RWPE2 (cell line): ENCODE data around the gene FCHO1.
A peak's percentile ranks its signal among the peaks of the same experiment; 100 is the strongest.

ENCODE experiments used
- ATAC-seq: fragments of 200-7000 bp; cut with Tn5 transposase; 3 replicates; pipeline ENCODE4 v1.9.1; 2021; ENCODE audit warnings: low read depth
- DNase-seq: peaks from one replicate; pipeline ENCODE4 v3.0.0-alpha.2; 2020; ENCODE audit warnings: low spot score
- H3K27ac ChIP-seq: fragments of 450-650 bp; 2 replicates; pipeline ENCODE4 v1.5.1; 2017; ENCODE audit warnings: mild to moderate bottlenecking; ENCODE audit not compliant: poor library complexity, severe bottlenecking
- H3K27me3 ChIP-seq: fragments of 250-450 bp; sonication (Bioruptor Pico); 2 replicates; pipeline ENCODE4 v1.5.1; 2021; ENCODE audit warnings: mild to moderate bottlenecking, moderate library complexity; ENCODE audit not compliant: insufficient read depth, poor library complexity, severe bottlenecking
- H3K36me3 ChIP-seq: fragments of 250-450 bp; sonication (Bioruptor Pico); 2 replicates; pipeline ENCODE4 v1.5.1; 2020; ENCODE audit warnings: low read depth, mild to moderate bottlenecking, moderate library complexity
- H3K4me1 ChIP-seq: fragments of 250-450 bp; sonication (Bioruptor Pico); 2 replicates; pipeline ENCODE4 v1.5.1; 2021; ENCODE audit warnings: mild to moderate bottlenecking, moderate library complexity; ENCODE audit not compliant: insufficient read depth, poor library complexity, severe bottlenecking
- H3K4me3 ChIP-seq: fragments of 250-450 bp; sonication (Bioruptor Pico); 2 replicates; pipeline ENCODE4 v1.5.1; 2021; ENCODE audit warnings: mild to moderate bottlenecking, moderate library complexity; ENCODE audit not compliant: severe bottlenecking
- H3K9me3 ChIP-seq: fragments of 250-450 bp; sonication (Bioruptor Pico); 2 replicates; pipeline ENCODE4 v1.5.1; 2021; ENCODE audit warnings: mild to moderate bottlenecking, moderate library complexity; ENCODE audit not compliant: severe bottlenecking
- TF ChIP-seq, protein P1 (sequence below): fragments of 450-650 bp; IDR thresholded peaks from one replicate; pipeline ENCODE4 v1.5.1; 2017; ENCODE audit warnings: mild to moderate bottlenecking, moderate library complexity; ENCODE audit not compliant: poor library complexity, severe bottlenecking

Gene FCHO1, protein sequence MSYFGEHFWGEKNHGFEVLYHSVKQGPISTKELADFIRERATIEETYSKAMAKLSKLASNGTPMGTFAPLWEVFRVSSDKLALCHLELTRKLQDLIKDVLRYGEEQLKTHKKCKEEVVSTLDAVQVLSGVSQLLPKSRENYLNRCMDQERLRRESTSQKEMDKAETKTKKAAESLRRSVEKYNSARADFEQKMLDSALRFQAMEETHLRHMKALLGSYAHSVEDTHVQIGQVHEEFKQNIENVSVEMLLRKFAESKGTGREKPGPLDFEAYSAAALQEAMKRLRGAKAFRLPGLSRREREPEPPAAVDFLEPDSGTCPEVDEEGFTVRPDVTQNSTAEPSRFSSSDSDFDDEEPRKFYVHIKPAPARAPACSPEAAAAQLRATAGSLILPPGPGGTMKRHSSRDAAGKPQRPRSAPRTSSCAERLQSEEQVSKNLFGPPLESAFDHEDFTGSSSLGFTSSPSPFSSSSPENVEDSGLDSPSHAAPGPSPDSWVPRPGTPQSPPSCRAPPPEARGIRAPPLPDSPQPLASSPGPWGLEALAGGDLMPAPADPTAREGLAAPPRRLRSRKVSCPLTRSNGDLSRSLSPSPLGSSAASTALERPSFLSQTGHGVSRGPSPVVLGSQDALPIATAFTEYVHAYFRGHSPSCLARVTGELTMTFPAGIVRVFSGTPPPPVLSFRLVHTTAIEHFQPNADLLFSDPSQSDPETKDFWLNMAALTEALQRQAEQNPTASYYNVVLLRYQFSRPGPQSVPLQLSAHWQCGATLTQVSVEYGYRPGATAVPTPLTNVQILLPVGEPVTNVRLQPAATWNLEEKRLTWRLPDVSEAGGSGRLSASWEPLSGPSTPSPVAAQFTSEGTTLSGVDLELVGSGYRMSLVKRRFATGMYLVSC

DNA sequence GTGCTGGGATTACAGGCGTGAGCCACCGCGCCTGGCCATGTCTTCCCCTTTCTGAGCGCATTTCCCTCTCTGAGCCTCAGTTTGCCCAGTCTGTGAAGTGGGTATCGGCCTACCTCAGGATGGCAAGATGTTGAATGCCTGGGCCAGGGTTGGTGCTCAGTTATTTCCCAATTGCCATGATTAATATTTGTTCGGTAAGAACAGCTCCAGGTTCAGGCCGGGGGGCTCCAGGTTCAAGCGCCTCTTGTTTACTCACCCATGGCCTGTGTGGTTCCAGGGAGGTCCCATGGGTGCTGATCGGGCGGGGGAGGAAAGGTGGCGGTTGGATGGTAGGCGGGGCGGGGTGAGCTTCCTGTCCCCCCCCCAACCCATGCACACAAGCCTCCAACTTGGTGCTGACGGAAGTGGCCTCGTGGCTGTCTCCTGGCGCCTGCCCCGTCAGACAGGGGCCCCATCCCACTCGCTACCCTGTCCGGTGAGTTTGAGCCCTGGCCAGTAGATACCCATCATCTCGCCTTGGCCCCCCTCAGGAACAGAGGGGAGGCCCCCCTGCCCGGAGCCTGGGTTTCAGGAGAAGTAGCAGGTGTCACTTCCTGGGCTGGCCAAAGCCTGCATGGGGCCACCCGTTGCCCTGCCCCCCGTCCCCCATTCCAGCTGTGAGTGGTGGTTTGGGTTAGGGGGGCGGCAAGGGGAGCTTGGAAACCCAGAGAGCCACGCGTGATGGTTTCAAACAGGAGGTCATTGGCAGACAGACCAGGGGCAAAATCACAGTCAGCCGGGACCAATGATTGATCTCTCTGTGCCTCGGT lies at the start of gene FCHO1:
Gene FCHO1, plus strand, starts transcription at position 375 of the 809 bp plus-strand sequence. CDS start 3,688 bp downstream, outside the sequence.
- Histone ChIP-seq H3K27ac (no peak within 1 kb of the TSS), H3K9me3 (no peaks in the 10 kb centered on the region), H3K27me3 (no peaks in the 10 kb centered on the region), H3K4me1 (peaks cover 7% of the 10 kb centered on the region), H3K4me3 (no peak within 1 kb of the TSS), H3K36me3 (no peaks in the 10 kb centered on the region)
- no peak for DNase-seq
- TF ChIP-seq, protein P1, sequence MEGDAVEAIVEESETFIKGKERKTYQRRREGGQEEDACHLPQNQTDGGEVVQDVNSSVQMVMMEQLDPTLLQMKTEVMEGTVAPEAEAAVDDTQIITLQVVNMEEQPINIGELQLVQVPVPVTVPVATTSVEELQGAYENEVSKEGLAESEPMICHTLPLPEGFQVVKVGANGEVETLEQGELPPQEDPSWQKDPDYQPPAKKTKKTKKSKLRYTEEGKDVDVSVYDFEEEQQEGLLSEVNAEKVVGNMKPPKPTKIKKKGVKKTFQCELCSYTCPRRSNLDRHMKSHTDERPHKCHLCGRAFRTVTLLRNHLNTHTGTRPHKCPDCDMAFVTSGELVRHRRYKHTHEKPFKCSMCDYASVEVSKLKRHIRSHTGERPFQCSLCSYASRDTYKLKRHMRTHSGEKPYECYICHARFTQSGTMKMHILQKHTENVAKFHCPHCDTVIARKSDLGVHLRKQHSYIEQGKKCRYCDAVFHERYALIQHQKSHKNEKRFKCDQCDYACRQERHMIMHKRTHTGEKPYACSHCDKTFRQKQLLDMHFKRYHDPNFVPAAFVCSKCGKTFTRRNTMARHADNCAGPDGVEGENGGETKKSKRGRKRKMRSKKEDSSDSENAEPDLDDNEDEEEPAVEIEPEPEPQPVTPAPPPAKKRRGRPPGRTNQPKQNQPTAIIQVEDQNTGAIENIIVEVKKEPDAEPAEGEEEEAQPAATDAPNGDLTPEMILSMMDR = no peak
- ATAC-seq = no peak

DNA sequence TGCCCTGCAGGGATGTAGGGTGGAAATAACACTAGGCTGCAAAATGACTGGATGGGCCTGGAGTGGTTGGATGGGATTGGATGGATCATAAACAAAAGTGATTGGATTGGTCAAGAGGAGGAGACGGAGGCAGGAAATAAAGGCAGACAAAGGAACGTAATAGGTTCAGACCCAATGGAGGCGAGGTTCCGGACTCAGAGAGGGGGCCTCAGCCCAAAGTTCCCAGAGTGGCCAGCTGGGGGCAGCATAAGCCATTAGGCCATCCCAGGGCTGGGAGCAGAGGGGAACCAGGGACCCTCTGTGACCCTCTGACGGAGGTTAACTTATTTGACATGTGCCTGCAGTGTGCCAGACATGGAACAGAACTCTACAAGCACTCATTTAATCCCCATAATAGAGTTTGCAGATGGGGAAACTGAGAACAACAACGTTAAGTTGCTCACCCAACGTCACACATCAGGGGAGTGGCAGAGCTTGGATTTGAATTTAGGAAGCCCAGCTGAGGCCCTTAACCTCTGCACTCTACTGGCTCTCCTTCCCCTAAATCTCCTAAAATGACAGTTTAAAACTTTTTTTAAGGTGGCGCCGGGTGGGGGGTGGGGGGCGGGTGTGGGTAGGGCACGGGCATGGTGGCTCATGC lies 47.3 kb upstream of the FCHO1 start:
- H3K9me3 ChIP-seq = no peaks in the 10 kb centered on the region
- no peak overlapping the region for H3K27ac ChIP-seq
- no peaks in the 10 kb centered on the region for H3K4me1 ChIP-seq
- no peaks in the 10 kb centered on the region for H3K27me3 ChIP-seq
- no peaks in the 10 kb centered on the region for H3K36me3 ChIP-seq
- DNase-seq = no peak
- TF ChIP-seq, protein P1 = peak; percentile 40
- no peak for ATAC-seq
- no peak overlapping the region for H3K4me3 ChIP-seq

DNA sequence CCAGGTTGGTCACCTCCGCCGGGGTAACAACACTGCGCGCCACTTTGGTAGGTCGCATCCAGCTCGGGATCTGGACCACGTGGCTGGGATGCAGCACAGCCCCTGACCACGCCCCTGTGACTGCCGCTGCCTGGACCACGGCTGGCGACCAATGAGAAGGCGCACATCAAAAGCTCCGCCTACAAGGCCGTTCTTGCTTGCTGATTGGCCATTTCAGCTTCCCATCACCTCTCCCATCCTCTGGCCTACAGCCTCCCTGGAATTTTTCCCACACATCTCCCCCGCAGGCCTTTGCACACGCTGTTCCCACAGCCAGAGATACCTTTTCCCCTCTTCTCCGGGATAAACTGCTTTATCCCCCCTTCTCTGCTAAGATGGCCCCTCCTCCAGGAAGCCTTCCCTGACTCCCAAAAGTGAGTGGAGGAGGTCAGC lies 44.5 kb upstream of the FCHO1 start:
- DNase-seq (no peak), ATAC-seq (no peak)
- Histone ChIP-seq H3K27ac (no peak overlapping the region), H3K27me3 (no peaks in the 10 kb centered on the region), H3K4me1 (no peaks in the 10 kb centered on the region), H3K9me3 (no peaks in the 10 kb centered on the region), H3K4me3 (no peak overlapping the region), H3K36me3 (no peaks in the 10 kb centered on the region)
- TF ChIP-seq, protein P1 = no peak

DNA sequence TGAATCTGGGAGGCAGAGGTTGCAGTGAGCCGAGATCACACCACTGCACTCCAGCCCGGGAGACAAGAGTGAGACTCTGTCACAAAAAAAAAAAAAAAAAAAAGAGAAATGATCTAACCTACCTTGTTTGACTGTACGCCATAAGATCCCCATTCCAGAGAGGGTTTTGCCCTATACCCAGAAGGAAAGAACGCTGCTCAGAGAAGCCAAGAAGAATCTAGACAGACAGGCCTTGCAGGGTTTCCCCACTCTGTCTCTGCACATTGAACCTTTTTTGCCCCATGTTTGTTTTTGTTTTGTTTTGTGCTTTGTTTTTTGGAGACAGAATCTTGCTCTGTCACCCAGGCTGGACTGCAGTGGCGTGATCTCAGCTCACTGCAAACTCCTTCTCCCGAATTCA lies 39.4 kb upstream of the FCHO1 start:
- no peaks in the 10 kb centered on the region for H3K4me1 ChIP-seq
- no peaks in the 10 kb centered on the region for H3K27me3 ChIP-seq
- H3K9me3 ChIP-seq = no peaks in the 10 kb centered on the region
- ATAC-seq (no peak), DNase-seq (no peak)
- no peak overlapping the region for H3K27ac ChIP-seq
- H3K4me3 ChIP-seq = no peak overlapping the region
- TF ChIP-seq, protein P1 = no peak
- H3K36me3 ChIP-seq = no peaks in the 10 kb centered on the region
